Activated naive CD4-positive, alpha-beta T cell treated with anti-CD3 and anti-CD28 coated beads, Interleukin-2, amount 10 ng/mL, durations not matched to agents 7 days and 5 days (primary cell): Measurements from ENCODE around the gene PEX11G.
A peak's percentile ranks its signal among the peaks of the same experiment; 100 is the strongest.

Experiments used
- CTCF ChIA-PET: fragments of 350-600 bp; sonication (Branson Sonifier 250); formaldehyde crosslinking; loops from one replicate; lab custom pipeline; 2021; ENCODE audit warnings: antibody characterized with exemption; lab: Charles Lee
- DNase-seq: peaks from one replicate; pipeline ENCODE4 v3.0.0-alpha.2; 2020
- H3K27ac Mint-ChIP-seq: one replicate; pipeline ENCODE4 v1.8.0; 2021; ENCODE audit warnings: mild to moderate bottlenecking, moderate library complexity, mixed read lengths
- H3K27me3 Mint-ChIP-seq: one replicate; pipeline ENCODE4 v1.8.0; 2021; ENCODE audit warnings: mild to moderate bottlenecking, mixed read lengths
- H3K36me3 Mint-ChIP-seq: one replicate; pipeline ENCODE4 v1.8.0; 2021; ENCODE audit warnings: mixed read lengths
- H3K4me1 Mint-ChIP-seq: one replicate; pipeline ENCODE4 v1.8.0; 2021; ENCODE audit warnings: mixed read lengths
- H3K4me3 Mint-ChIP-seq: one replicate; pipeline ENCODE4 v1.8.0; 2021; ENCODE audit warnings: mild to moderate bottlenecking, moderate library complexity, mixed read lengths
- H3K9me3 Mint-ChIP-seq: one replicate; pipeline ENCODE4 v1.8.0; 2021; ENCODE audit warnings: mixed read lengths

Gene PEX11G

GRCh38 chr19:7515110-7515644 is 26.3 kb upstream of the PEX11G start:
- CTCF ChIA-PET = no interaction called here
- Mint-ChIP-seq H3K4me1 (peaks cover 12% of the 10 kb centered on the region), H3K4me3 (peak overlapping the region; percentile 72), H3K36me3 (no peaks in the 10 kb centered on the region), H3K9me3 (no peaks in the 10 kb centered on the region), H3K27ac (no peak overlapping the region), H3K27me3 (peaks cover 49% of the 10 kb centered on the region)
- DNase-seq = no peak

- CTCF ChIA-PET = no interaction called here
- Mint-ChIP-seq H3K4me3 (no peak overlapping the region), H3K27ac (no peak overlapping the region), H3K36me3 (no peaks in the 10 kb centered on the region), H3K9me3 (no peaks in the 10 kb centered on the region), H3K4me1 (peaks cover 12% of the 10 kb centered on the region), H3K27me3 (peaks cover 57% of the 10 kb centered on the region)
- DNase-seq = no peak
Observed at GRCh38 chr19:7513809-7514642, 25.2 kb upstream of the PEX11G start.

GRCh38 chr19:7512400-7512851 is 23.6 kb upstream of the PEX11G start:
- H3K9me3 Mint-ChIP-seq = no peaks in the 10 kb centered on the region
- no peak for DNase-seq

GRCh38 chr19:7509625-7510024 is 20.8 kb upstream of the PEX11G start:
- Mint-ChIP-seq H3K27ac (no peak overlapping the region), H3K9me3 (no peaks in the 10 kb centered on the region), H3K36me3 (no peaks in the 10 kb centered on the region), H3K4me1 (peaks cover 13% of the 10 kb centered on the region), H3K27me3 (peaks cover 59% of the 10 kb centered on the region), H3K4me3 (no peak overlapping the region)
- CTCF ChIA-PET = no interaction called here
- peak; percentile 53 for DNase-seq

More at GRCh38 chr19:7512400-7512851, 23.6 kb upstream of the PEX11G start:
- peaks cover 55% of the 10 kb centered on the region for H3K27me3 Mint-ChIP-seq
- peaks cover 12% of the 10 kb centered on the region for H3K4me1 Mint-ChIP-seq
- H3K36me3 Mint-ChIP-seq = no peaks in the 10 kb centered on the region
- no peak overlapping the region for H3K27ac Mint-ChIP-seq
- CTCF ChIA-PET = interaction anchor here (1.0 kb wide), 1 partner anchor 16 kb away, joined by 3 read pairs; a partner anchor contains a TSS
- H3K4me3 Mint-ChIP-seq = no peak overlapping the region

GRCh38 chr19:7507884-7508283 is 19.0 kb upstream of the PEX11G start:
- no peaks in the 10 kb centered on the region for H3K9me3 Mint-ChIP-seq
- CTCF ChIA-PET = no interaction called here
- H3K27me3 Mint-ChIP-seq = peaks cover 62% of the 10 kb centered on the region
- H3K36me3 Mint-ChIP-seq = no peaks in the 10 kb centered on the region
- DNase-seq = no peak
- H3K4me3 Mint-ChIP-seq = no peak overlapping the region
- no peak overlapping the region for H3K27ac Mint-ChIP-seq
- peaks cover 13% of the 10 kb centered on the region for H3K4me1 Mint-ChIP-seq

GRCh38 chr19:7506385-7507328 is 17.8 kb upstream of the PEX11G start:
- DNase-seq = peak; percentile 65
- CTCF ChIA-PET = interaction anchor here (1.2 kb wide), 1 partner anchor 174 kb away, joined by 3 read pairs; the partner anchor contains the start of gene TRAPPC5
- Mint-ChIP-seq H3K4me3 (no peak overlapping the region), H3K27me3 (peaks cover 70% of the 10 kb centered on the region), H3K36me3 (no peaks in the 10 kb centered on the region), H3K4me1 (peaks cover 13% of the 10 kb centered on the region), H3K27ac (no peak overlapping the region), H3K9me3 (no peaks in the 10 kb centered on the region)

- Mint-ChIP-seq H3K9me3 (no peaks in the 10 kb centered on the region), H3K36me3 (no peaks in the 10 kb centered on the region), H3K4me3 (no peak overlapping the region), H3K27ac (no peak overlapping the region), H3K4me1 (peaks cover 15% of the 10 kb centered on the region), H3K27me3 (peaks cover 79% of the 10 kb centered on the region)
- CTCF ChIA-PET = interaction anchor here (1.2 kb wide), 1 partner anchor 175 kb away, joined by 3 read pairs; the partner anchor contains the start of gene TRAPPC5
- peak; percentile 41 for DNase-seq
Observed at GRCh38 chr19:7505682-7506384, 17.0 kb upstream of the PEX11G start.

GRCh38 chr19:7505288-7505681 is 16.4 kb upstream of the PEX11G start:
- Mint-ChIP-seq H3K27me3 (peaks cover 84% of the 10 kb centered on the region), H3K4me3 (no peak overlapping the region), H3K4me1 (peaks cover 15% of the 10 kb centered on the region), H3K9me3 (no peaks in the 10 kb centered on the region), H3K36me3 (no peaks in the 10 kb centered on the region), H3K27ac (no peak overlapping the region)
- no peak for DNase-seq
- CTCF ChIA-PET = interaction anchor here (1.2 kb wide), 1 partner anchor 176 kb away, joined by 3 read pairs; the partner anchor contains the start of gene TRAPPC5

- CTCF ChIA-PET = no interaction called here
- peaks cover 15% of the 10 kb centered on the region for H3K4me1 Mint-ChIP-seq
- no peak overlapping the region for H3K27ac Mint-ChIP-seq
- H3K9me3 Mint-ChIP-seq = no peaks in the 10 kb centered on the region
- H3K27me3 Mint-ChIP-seq = peaks cover 88% of the 10 kb centered on the region
- H3K4me3 Mint-ChIP-seq = no peak overlapping the region
- DNase-seq = no peak
- H3K36me3 Mint-ChIP-seq = no peaks in the 10 kb centered on the region
Observed at GRCh38 chr19:7504684-7505083, 15.8 kb upstream of the PEX11G start.

GRCh38 chr19:7502552-7502951 is 13.7 kb upstream of the PEX11G start:
- DNase-seq = no peak
- CTCF ChIA-PET = no interaction called here
- H3K27ac Mint-ChIP-seq = no peak overlapping the region

GRCh38 chr19:7500811-7501450 is 12.1 kb upstream of the PEX11G start:
- Mint-ChIP-seq H3K27ac (no peak overlapping the region), H3K27me3 (peaks cover 88% of the 10 kb centered on the region), H3K4me3 (peak overlapping the region; percentile 28), H3K36me3 (no peaks in the 10 kb centered on the region), H3K4me1 (peaks cover 12% of the 10 kb centered on the region), H3K9me3 (no peaks in the 10 kb centered on the region)
- peak; percentile 75 for DNase-seq
- CTCF ChIA-PET = no interaction called here

More at GRCh38 chr19:7502552-7502951, 13.7 kb upstream of the PEX11G start:
- H3K27me3 Mint-ChIP-seq = peaks cover 95% of the 10 kb centered on the region
- no peaks in the 10 kb centered on the region for H3K36me3 Mint-ChIP-seq
- H3K9me3 Mint-ChIP-seq = no peaks in the 10 kb centered on the region
- no peak overlapping the region for H3K4me3 Mint-ChIP-seq
- peaks cover 15% of the 10 kb centered on the region for H3K4me1 Mint-ChIP-seq

- CTCF ChIA-PET = interaction anchor here (1.4 kb wide), 1 partner anchor 16 kb away, joined by 3 read pairs; no protein-coding TSS in a partner anchor
- Mint-ChIP-seq H3K27me3 (peaks cover 68% of the 10 kb centered on the region), H3K4me1 (peaks cover 11% of the 10 kb centered on the region), H3K4me3 (no peak overlapping the region), H3K36me3 (no peaks in the 10 kb centered on the region), H3K9me3 (no peaks in the 10 kb centered on the region), H3K27ac (no peak overlapping the region)
- DNase-seq = no peak
Observed at GRCh38 chr19:7497292-7497691, 8.5 kb upstream of the PEX11G start.
